ENCODE measurements around the gene SRPX. TPM values are rescaled to one million over a fixed set of nuclear protein-coding genes. Genes with fewer than 3 reads are reported as not detected.

Gene SRPX
- total and polyA plus RNA-seq, 2 of the 4 experiments (the other 2 are of a cell fraction) = 35.5 to 81.5 TPM

GRCh38 chrX:38232079-38232686 lies 11.5 kb upstream of the SRPX start:
- 10% methylated on average over 2 of the region's 3 CpGs; no CpG with 5 or more reads in 1 of the 2 experiments for WGBS, 2 experiments (ENCODE audit: extremely low coverage in 2 of 2, insufficient read length in 1 of 2)
- H2AK9ac ChIP-seq (replicated peaks; ENCODE audit: low read depth, low read length, poor library complexity) = no peak overlapping the region
- no peak overlapping the region for H3K9ac ChIP-seq (ENCODE audit: low read depth, low read length)
- peak overlapping the region; percentile 20; the same call in 1 of the 2 replicates for H3K27ac ChIP-seq (ENCODE audit: insufficient read depth, low read length)
- DNase-seq (peak; percentile 68), ATAC-seq (ENCODE audit: low read depth) (peak; percentile 53)
- BruUV-seq (replicated peaks) = no TSS peak
- no peaks in the 10 kb centered on the region for H3K36me3 ChIP-seq (ENCODE audit: control insufficient read depth, insufficient read depth, low read length)
- POLR2A ChIA-PET (ENCODE audit: unreplicated experiment) = no interaction called here
- H4K5ac ChIP-seq (ENCODE audit: low read depth, low read length) = no peak overlapping the region
- H4K20me1 ChIP-seq (ENCODE audit: insufficient read depth, low read length) = no peaks in the 10 kb centered on the region
- no peak overlapping the region for H3K56ac ChIP-seq (ENCODE audit: extremely low read depth, insufficient read depth, low read length)
- peaks cover 5% of the 10 kb centered on the region for H3K4me1 ChIP-seq (ENCODE audit: control insufficient read depth, insufficient read depth, low read length)
- H4K8ac ChIP-seq (ENCODE audit: low read depth in 2 of 2, low read length in 2 of 2) = peak overlapping the region in 1 of 2 experiments; percentile 46; a peak in 1 of 4 replicates
- peak overlapping the region; percentile 8 for H2AFZ ChIP-seq (replicated peaks; ENCODE audit: low read length, poor library complexity)
- intact Hi-C loops (cut with micrococcal nuclease) = no loop called here
- H3K4me2 ChIP-seq (ENCODE audit: low read depth, low read length) = no peak overlapping the region
- peak overlapping the region; percentile 55; the same call in 1 of the 2 replicates for H2BK20ac ChIP-seq (ENCODE audit: low read depth, low read length)
- CTCF ChIA-PET = no interaction called here
- no peaks in the 10 kb centered on the region for H3K79me1 ChIP-seq (ENCODE audit: low read depth in 1 of 2, low read length in 2 of 2)
- no peak for TF ChIP-seq ELK1 (IDR thresholded peaks at IDR 0.05; ENCODE audit: borderline replicate concordance, low read depth, low read length)
- TF ChIP-seq CEBPB (IDR thresholded peaks at IDR 0.05; ENCODE audit: low read depth, low read length) = no peak
- TF ChIP-seq POLR2A (IDR thresholded peaks at IDR 0.05; ENCODE audit: low read depth, low read length) = no peak
- TF ChIP-seq USF2 (IDR thresholded peaks at IDR 0.05; ENCODE audit: low read depth, low read length) = no peak
- TF ChIP-seq MXI1 (IDR thresholded peaks at IDR 0.05; ENCODE audit: borderline replicate concordance, low read depth, low read length) = no peak
- no peak for TF ChIP-seq RAD21 (IDR thresholded peaks at IDR 0.05; ENCODE audit: low read length)
- no peak for TF ChIP-seq MAZ (IDR thresholded peaks at IDR 0.05; ENCODE audit: borderline replicate concordance, low read depth, low read length)
- no peak for TF ChIP-seq BHLHE40 (IDR thresholded peaks at IDR 0.05; ENCODE audit: low read depth, low read length)
- TF ChIP-seq RFX5 (IDR thresholded peaks at IDR 0.05; ENCODE audit: low read depth, low read length) = no peak
- TF ChIP-seq CHD1 (IDR thresholded peaks at IDR 0.05; ENCODE audit: low read depth, low read length) = no peak
- TF ChIP-seq NFE2L2 (IDR thresholded peaks at IDR 0.05; ENCODE audit: low read depth, low read length) = no peak
- TF ChIP-seq SMC3 (IDR thresholded peaks at IDR 0.05; ENCODE audit: low read depth, low read length) = no peak
- no peak for TF ChIP-seq MAFK (IDR thresholded peaks at IDR 0.05; ENCODE audit: low read depth, low read length)
- no peak for TF ChIP-seq RCOR1 (IDR thresholded peaks at IDR 0.05; ENCODE audit: insufficient replicate concordance, low read length)
- no peak for TF ChIP-seq FOS (IDR thresholded peaks at IDR 0.05; ENCODE audit: low read depth, low read length)
- TF ChIP-seq CTCF (conservative IDR thresholded peaks at IDR 0.05; ENCODE audit: low read depth, low read length) = no peak
- peak overlapping the region; percentile 55; the same call in 1 of the 2 replicates for H3K4ac ChIP-seq (ENCODE audit: low read depth, low read length)
- dilution Hi-C loops (cut with HindIII; ENCODE audit: low sequenced_read_pairs, unreplicated experiment) = no loop called here
- in situ Hi-C loops (cut with MboI; ENCODE audit: low sequenced_read_pairs) = no loop called here
- peaks cover 3% of the 10 kb centered on the region; the same call in 1 of the 2 replicates for H3K9me1 ChIP-seq (ENCODE audit: insufficient read depth, low read length)
- peak overlapping the region; percentile 58 for H2BK120ac ChIP-seq (ENCODE audit: low read depth, low read length)
- no peak overlapping the region for H2AK5ac ChIP-seq (ENCODE audit: low read depth, low read length)
- peak overlapping the region; percentile 86; the same call in 1 of the 2 replicates for H3K18ac ChIP-seq (ENCODE audit: low read depth, low read length)
- H3K23ac ChIP-seq (ENCODE audit: low read depth, low read length) = no peak overlapping the region
- peak overlapping the region; percentile 53; the same call in 1 of the 3 replicates for H2BK15ac ChIP-seq (ENCODE audit: low read depth, low read length)
- H4K91ac ChIP-seq (ENCODE audit: insufficient read depth, low read depth, low read length) = peak overlapping the region; percentile 56
- H3K27me3 ChIP-seq (ENCODE audit: control insufficient read depth, insufficient read depth, low read length) = no peaks in the 10 kb centered on the region
- no peak overlapping the region for H3K4me3 ChIP-seq (ENCODE audit: insufficient read depth, low read depth, low read length)
- H3K14ac ChIP-seq (replicated peaks; ENCODE audit: low read depth, low read length) = no peak overlapping the region
- H3K9me3 ChIP-seq (ENCODE audit: control insufficient read depth, insufficient read depth, low read length) = no peaks in the 10 kb centered on the region
- peak overlapping the region; percentile 54 for H2BK5ac ChIP-seq (ENCODE audit: low read depth, low read length, poor library complexity, severe bottlenecking)

Measured in IMR-90 (cell line).